ENCODE results near the gene ACY1.

ACY1 gene

GRCh38 chr3:52020796-52021195, 37.5 kb downstream of the ACY1 start:
- in situ Hi-C loops (cut with MboI; ENCODE audit: low pct_unique_long_range_greater_than_20kb, low sequenced_read_pairs, unreplicated experiment), result no loop called here
- no peak for DNase-seq (ENCODE audit: low spot score)
- no peak for TF ChIP-seq CTCF (IDR thresholded peaks at IDR 0.05; ENCODE audit: extremely low read depth, insufficient read depth, missing control alignments)

- TF ChIP-seq CTCF (IDR thresholded peaks at IDR 0.05; ENCODE audit: extremely low read depth, insufficient read depth, missing control alignments), result no peak
- in situ Hi-C loops (cut with MboI; ENCODE audit: low pct_unique_long_range_greater_than_20kb, low sequenced_read_pairs, unreplicated experiment), result no loop called here
- no peak for DNase-seq (ENCODE audit: low spot score)
These were observed 38.3 kb downstream of the ACY1 start for GRCh38 chr3:52021489-52022268.

GRCh38 chr3:52022323-52023100, 39.2 kb downstream of the ACY1 start:
- in situ Hi-C loops (cut with MboI; ENCODE audit: low pct_unique_long_range_greater_than_20kb, low sequenced_read_pairs, unreplicated experiment), result no loop called here
- no peak for DNase-seq (ENCODE audit: low spot score)
- no peak for TF ChIP-seq CTCF (IDR thresholded peaks at IDR 0.05; ENCODE audit: extremely low read depth, insufficient read depth, missing control alignments)

- in situ Hi-C loops (cut with MboI; ENCODE audit: low pct_unique_long_range_greater_than_20kb, low sequenced_read_pairs, unreplicated experiment), result no loop called here
- no peak for DNase-seq (ENCODE audit: low spot score)
- no peak for TF ChIP-seq CTCF (IDR thresholded peaks at IDR 0.05; ENCODE audit: extremely low read depth, insufficient read depth, missing control alignments)
These were observed 39.9 kb downstream of the ACY1 start for GRCh38 chr3:52023101-52023770.

GRCh38 chr3:52023860-52024764, 40.8 kb downstream of the ACY1 start:
- no peak for TF ChIP-seq CTCF (IDR thresholded peaks at IDR 0.05; ENCODE audit: extremely low read depth, insufficient read depth, missing control alignments)
- in situ Hi-C loops (cut with MboI; ENCODE audit: low pct_unique_long_range_greater_than_20kb, low sequenced_read_pairs, unreplicated experiment), result no loop called here
- DNase-seq (ENCODE audit: low spot score), result peak; percentile 70

Measured in GM13977 (cell line).